ENCODE measurements around the gene BPIFB2. TPM values are rescaled to one million over a fixed set of nuclear protein-coding genes. Genes with fewer than 3 reads are reported as not detected.

BPIFB2 gene
- total RNA-seq, 1 donor from 2014 or later = not detected

GRCh38 chr20:32987044-32987825 is 20.3 kb upstream of the BPIFB2 start:
- H3K27ac Mint-ChIP-seq (ENCODE audit: unreplicated experiment) = no peak overlapping the region
- no peaks in the 10 kb centered on the region for H3K27me3 Mint-ChIP-seq (ENCODE audit: low read depth)
- H3K9me3 Mint-ChIP-seq = no peaks in the 10 kb centered on the region
- H3K4me3 Mint-ChIP-seq = no peak overlapping the region
- H3K36me3 Mint-ChIP-seq (ENCODE audit: low read depth) = no peaks in the 10 kb centered on the region
- DNase-seq (ENCODE audit: low read depth, low spot score) = no peak
- TF ChIP-seq CTCF (conservative IDR thresholded peaks at IDR 0.05) = no peak
- H3K4me1 Mint-ChIP-seq = peaks cover 24% of the 10 kb centered on the region

GRCh38 chr20:32988008-32988407 is 19.5 kb upstream of the BPIFB2 start:
- H3K4me1 Mint-ChIP-seq = peaks cover 19% of the 10 kb centered on the region
- H3K27me3 Mint-ChIP-seq (ENCODE audit: low read depth) = no peaks in the 10 kb centered on the region
- no peaks in the 10 kb centered on the region for H3K9me3 Mint-ChIP-seq
- no peak for TF ChIP-seq CTCF (conservative IDR thresholded peaks at IDR 0.05)
- H3K27ac Mint-ChIP-seq (ENCODE audit: unreplicated experiment) = no peak overlapping the region
- no peak overlapping the region for H3K4me3 Mint-ChIP-seq
- no peaks in the 10 kb centered on the region for H3K36me3 Mint-ChIP-seq (ENCODE audit: low read depth)
- no peak for DNase-seq (ENCODE audit: low read depth, low spot score)

GRCh38 chr20:32989507-32990283 is 17.8 kb upstream of the BPIFB2 start:
- no peaks in the 10 kb centered on the region for H3K9me3 Mint-ChIP-seq
- H3K36me3 Mint-ChIP-seq (ENCODE audit: low read depth) = peaks cover under 1% of the 10 kb centered on the region
- H3K4me3 Mint-ChIP-seq = no peak overlapping the region
- peaks cover 4% of the 10 kb centered on the region for H3K4me1 Mint-ChIP-seq
- TF ChIP-seq CTCF (conservative IDR thresholded peaks at IDR 0.05) = no peak
- no peaks in the 10 kb centered on the region for H3K27me3 Mint-ChIP-seq (ENCODE audit: low read depth)
- H3K27ac Mint-ChIP-seq (ENCODE audit: unreplicated experiment) = no peak overlapping the region
- no peak for DNase-seq (ENCODE audit: low read depth, low spot score)

- H3K36me3 Mint-ChIP-seq (ENCODE audit: low read depth) = peaks cover 3% of the 10 kb centered on the region
- no peaks in the 10 kb centered on the region for H3K27me3 Mint-ChIP-seq (ENCODE audit: low read depth)
- no peak for TF ChIP-seq CTCF (conservative IDR thresholded peaks at IDR 0.05)
- H3K4me3 Mint-ChIP-seq = no peak overlapping the region
- peaks cover 4% of the 10 kb centered on the region for H3K4me1 Mint-ChIP-seq
- no peak for DNase-seq (ENCODE audit: low read depth, low spot score)
- no peak overlapping the region for H3K27ac Mint-ChIP-seq (ENCODE audit: unreplicated experiment)
- H3K9me3 Mint-ChIP-seq = peaks cover 5% of the 10 kb centered on the region
Measured at GRCh38 chr20:32990426-32990825, 17.1 kb upstream of the BPIFB2 start.

- no peaks in the 10 kb centered on the region for H3K27me3 Mint-ChIP-seq (ENCODE audit: low read depth)
- no peak overlapping the region for H3K4me3 Mint-ChIP-seq
- peaks cover 5% of the 10 kb centered on the region for H3K36me3 Mint-ChIP-seq (ENCODE audit: low read depth)
- H3K4me1 Mint-ChIP-seq = peaks cover 4% of the 10 kb centered on the region
- TF ChIP-seq CTCF (conservative IDR thresholded peaks at IDR 0.05) = no peak
- H3K9me3 Mint-ChIP-seq = peaks cover 12% of the 10 kb centered on the region
- H3K27ac Mint-ChIP-seq (ENCODE audit: unreplicated experiment) = no peak overlapping the region
- DNase-seq (ENCODE audit: low read depth, low spot score) = no peak
Measured at GRCh38 chr20:32991383-32991782, 16.1 kb upstream of the BPIFB2 start.

All from neural crest cell (in vitro differentiated cells).